T-helper 17 cell (primary cell): ENCODE results near the gene EVI5. TPM values are rescaled to one million over a fixed set of nuclear protein-coding genes. Genes with fewer than 3 reads are reported as not detected.
"Not testable (repeated sequence)": the region's sequence is repeated elsewhere in the genome, so short reads cannot be mapped to it uniquely, and the experiment has no call there.

Experiments used
- ATAC-seq: fragments of 150-1000 bp; cut with Tn5 transposase; 2 replicates; pipeline ENCODE4 v1.10.0; 2021; ENCODE audit warnings: mild to moderate bottlenecking, moderate library complexity
- DNase-seq, 3 donors: peaks; one replicate each; pipeline versions ENCODE4 v3.0.0 to v3.0.0-alpha.2; 2020 to 2021
- H3K9me3 ChIP-seq: one replicate; pipeline ENCODE4 v1.7.0; 2013; ENCODE audit warnings: low read length, mild to moderate bottlenecking; ENCODE audit not compliant: control insufficient read depth, poor library complexity, severe bottlenecking
- H3K27ac Mint-ChIP-seq: one replicate; pipeline ENCODE4 v1.8.0; 2022; ENCODE audit warnings: mild to moderate bottlenecking, moderate library complexity, mixed read lengths
- H3K27me3 Mint-ChIP-seq: one replicate; pipeline ENCODE4 v1.8.0; 2022; ENCODE audit warnings: mixed read lengths
- H3K36me3 Mint-ChIP-seq: one replicate; pipeline ENCODE4 v1.8.0; 2022; ENCODE audit warnings: low read depth, mixed read lengths
- H3K4me1 Mint-ChIP-seq: one replicate; pipeline ENCODE4 v1.8.0; 2022; ENCODE audit warnings: mild to moderate bottlenecking, mixed read lengths
- H3K4me3 Mint-ChIP-seq: one replicate; pipeline ENCODE4 v1.8.0; 2022; ENCODE audit warnings: mild to moderate bottlenecking, moderate library complexity, mixed read lengths
- total RNA-seq, 4 donors: library from RNA in 2 of 4; stranded (reverse) in 2 of 4; gene quantifications; one replicate each; pipeline ENCODE4 v1.2.3 and lab custom pipeline; 2022 to 2026

EVI5 gene
- total RNA-seq, 2 donors from 2014 or later = 0.70 to 0.80 TPM

- ATAC-seq (no peak), DNase-seq (no peak)
- Mint-ChIP-seq H3K4me1 (peaks cover 8% of the 10 kb centered on the region), H3K36me3 (no peaks in the 10 kb centered on the region), H3K27ac (no peak overlapping the region), H3K4me3 (no peak overlapping the region), H3K27me3 (peaks cover 8% of the 10 kb centered on the region)
- no peaks in the 10 kb centered on the region for H3K9me3 ChIP-seq
Observed at GRCh38 chr1:92690212-92690906, 94.5 kb downstream of the EVI5 start.

GRCh38 chr1:92679980-92680379 is 104.9 kb downstream of the EVI5 start:
- ATAC-seq = no peak
- peaks cover 2% of the 10 kb centered on the region for H3K36me3 Mint-ChIP-seq
- no peaks in the 10 kb centered on the region for H3K9me3 ChIP-seq
- H3K4me3 Mint-ChIP-seq = no peak overlapping the region
- H3K27me3 Mint-ChIP-seq = peaks cover 15% of the 10 kb centered on the region
- no peaks in the 10 kb centered on the region for H3K4me1 Mint-ChIP-seq
- H3K27ac Mint-ChIP-seq = no peak overlapping the region
- DNase-seq = no peak

GRCh38 chr1:92663775-92664174 is 121.1 kb downstream of the EVI5 start:
- H3K4me3 Mint-ChIP-seq = no peak overlapping the region
- no peaks in the 10 kb centered on the region for H3K27me3 Mint-ChIP-seq
- no peak for DNase-seq
- H3K9me3 ChIP-seq = no peaks in the 10 kb centered on the region
- H3K27ac Mint-ChIP-seq = no peak overlapping the region
- H3K4me1 Mint-ChIP-seq = no peaks in the 10 kb centered on the region
- H3K36me3 Mint-ChIP-seq = no peaks in the 10 kb centered on the region
- ATAC-seq = no peak

DNA sequence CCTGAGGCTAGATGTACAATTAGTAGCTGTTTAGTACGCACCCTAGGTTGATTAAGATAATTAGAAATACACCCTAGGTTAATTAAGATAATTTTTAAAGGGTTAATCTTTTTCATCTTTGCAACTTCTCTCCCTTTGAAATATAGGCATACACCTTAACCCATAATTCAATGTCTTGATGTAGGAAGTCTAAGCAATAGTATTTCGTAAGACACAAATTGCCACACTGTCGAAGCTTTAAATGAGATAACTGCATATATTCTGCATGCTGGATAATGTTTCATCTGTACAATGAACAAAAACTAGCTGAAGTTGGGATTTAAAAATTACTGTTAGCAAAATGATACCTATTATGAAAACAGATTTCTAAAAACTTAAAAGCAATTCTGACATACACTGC is 122.9 kb downstream of the EVI5 start:
- no peak for ATAC-seq
- Mint-ChIP-seq H3K27me3 (no peaks in the 10 kb centered on the region), H3K4me3 (no peak overlapping the region), H3K36me3 (no peaks in the 10 kb centered on the region), H3K4me1 (no peaks in the 10 kb centered on the region), H3K27ac (no peak overlapping the region)
- no peak for DNase-seq
- H3K9me3 ChIP-seq = no peaks in the 10 kb centered on the region

DNA sequence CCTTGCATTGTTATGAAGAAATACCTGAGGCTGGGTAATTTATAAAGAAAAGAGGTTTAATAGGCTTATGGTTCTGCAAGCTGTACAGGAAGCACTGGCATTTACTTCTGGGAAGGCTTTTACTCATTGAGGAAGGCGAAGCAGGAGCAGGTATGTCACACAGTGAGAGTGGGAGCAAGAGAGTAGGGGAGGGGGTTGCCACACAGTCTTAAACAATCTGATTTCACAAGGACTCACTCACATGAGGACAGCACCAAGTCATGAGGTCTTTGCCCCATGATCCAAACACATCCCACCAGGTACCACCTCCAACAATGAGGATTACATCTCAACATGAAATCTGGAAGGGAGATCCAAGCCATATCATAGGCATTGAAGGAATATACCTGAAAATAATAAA is 127.2 kb downstream of the EVI5 start:
- DNase-seq = no peak
- Mint-ChIP-seq H3K4me3 (no peak overlapping the region), H3K4me1 (no peaks in the 10 kb centered on the region), H3K27ac (no peak overlapping the region), H3K36me3 (no peaks in the 10 kb centered on the region), H3K27me3 (no peaks in the 10 kb centered on the region)
- ATAC-seq = no peak
- no peaks in the 10 kb centered on the region for H3K9me3 ChIP-seq

- H3K36me3 Mint-ChIP-seq = no peaks in the 10 kb centered on the region
- H3K9me3 ChIP-seq = no peaks in the 10 kb centered on the region
- no peak for DNase-seq
- no peak overlapping the region for H3K27ac Mint-ChIP-seq
- no peak for ATAC-seq
- H3K4me3 Mint-ChIP-seq = no peak overlapping the region
- H3K27me3 Mint-ChIP-seq = no peaks in the 10 kb centered on the region
- H3K4me1 Mint-ChIP-seq = no peaks in the 10 kb centered on the region
Observed at GRCh38 chr1:92655197-92655801, 129.6 kb downstream of the EVI5 start.

- H3K4me3 Mint-ChIP-seq = no peak overlapping the region
- no peak overlapping the region for H3K27ac Mint-ChIP-seq
- H3K4me1 Mint-ChIP-seq = no peaks in the 10 kb centered on the region
- no peaks in the 10 kb centered on the region for H3K36me3 Mint-ChIP-seq
- no peak for DNase-seq
- H3K9me3 ChIP-seq = no peaks in the 10 kb centered on the region
- no peaks in the 10 kb centered on the region for H3K27me3 Mint-ChIP-seq
- ATAC-seq = no peak
Observed at GRCh38 chr1:92653605-92654381, 131.1 kb downstream of the EVI5 start.

DNA sequence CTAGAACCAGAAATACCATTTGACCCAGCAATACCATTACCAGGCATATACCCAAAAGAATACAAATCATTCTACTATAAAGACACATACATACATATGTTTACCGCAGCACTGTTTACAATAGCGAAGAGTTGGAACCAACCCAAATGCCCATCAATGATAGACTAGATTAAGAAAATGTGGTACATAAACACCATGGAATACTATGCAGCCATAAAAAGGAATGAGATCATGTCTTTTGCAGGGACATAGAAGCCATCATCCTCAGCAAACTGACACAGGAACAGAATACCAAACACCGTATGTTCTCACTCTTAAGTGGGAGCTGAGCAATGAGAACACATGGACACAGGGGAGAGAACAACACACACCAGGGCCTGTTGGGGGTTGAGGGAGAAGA is 144.2 kb downstream of the EVI5 start:
- ATAC-seq, H3K4me3 Mint-ChIP-seq, H3K27ac Mint-ChIP-seq, H3K4me1 Mint-ChIP-seq, H3K27me3 Mint-ChIP-seq, H3K9me3 ChIP-seq, DNase-seq, H3K36me3 Mint-ChIP-seq: not testable (repeated sequence)

- H3K4me3 Mint-ChIP-seq = no peak overlapping the region
- no peaks in the 10 kb centered on the region for H3K9me3 ChIP-seq
- H3K36me3 Mint-ChIP-seq = no peaks in the 10 kb centered on the region
- H3K27ac Mint-ChIP-seq = no peak overlapping the region
- ATAC-seq (no peak), DNase-seq (no peak)
- peaks cover 20% of the 10 kb centered on the region for H3K27me3 Mint-ChIP-seq
- H3K4me1 Mint-ChIP-seq = no peaks in the 10 kb centered on the region
Observed at GRCh38 chr1:92638498-92638897, 146.4 kb downstream of the EVI5 start.

GRCh38 chr1:92635203-92635602 is 149.7 kb downstream of the EVI5 start:
- ATAC-seq, H3K27ac Mint-ChIP-seq, H3K4me3 Mint-ChIP-seq, DNase-seq, H3K9me3 ChIP-seq, H3K4me1 Mint-ChIP-seq, H3K36me3 Mint-ChIP-seq: not testable (repeated sequence)
- peaks cover 26% of the 10 kb centered on the region for H3K27me3 Mint-ChIP-seq

DNA sequence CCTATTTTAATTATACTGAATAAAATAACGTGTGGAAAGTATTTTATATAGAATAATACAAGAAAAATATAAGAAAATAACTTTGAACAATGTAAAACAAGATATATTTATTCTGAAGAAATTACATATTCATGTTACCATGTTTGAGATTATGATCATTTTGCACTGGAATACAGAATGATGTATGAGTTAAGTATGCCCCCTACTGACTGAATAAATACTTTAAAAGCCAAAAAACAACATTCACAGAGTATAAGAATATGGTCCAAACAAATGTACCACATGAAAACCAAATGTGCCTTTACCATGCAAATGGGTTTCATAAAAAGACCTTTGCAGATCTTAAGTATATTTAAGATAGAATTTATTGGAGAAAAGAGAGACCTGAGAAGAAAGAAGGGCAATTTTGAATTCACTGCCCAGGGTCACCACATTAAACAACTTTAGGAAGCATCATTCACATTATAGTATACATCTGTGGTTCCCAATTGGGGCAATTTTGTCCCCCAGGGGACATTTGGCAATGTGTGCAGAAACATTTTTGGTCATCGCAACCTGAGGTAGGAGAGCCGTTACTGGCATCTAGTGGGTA is 161.6 kb downstream of the EVI5 start:
- DNase-seq = no peak
- Mint-ChIP-seq H3K4me3 (no peak overlapping the region), H3K4me1 (no peaks in the 10 kb centered on the region), H3K27ac (no peak overlapping the region), H3K36me3 (no peaks in the 10 kb centered on the region), H3K27me3 (no peaks in the 10 kb centered on the region)
- ATAC-seq = peak; percentile 57
- no peaks in the 10 kb centered on the region for H3K9me3 ChIP-seq

GRCh38 chr1:92619466-92620189 is 165.3 kb downstream of the EVI5 start:
- no peak overlapping the region for H3K27ac Mint-ChIP-seq
- DNase-seq (no peak), ATAC-seq (no peak)
- no peaks in the 10 kb centered on the region for H3K27me3 Mint-ChIP-seq
- no peak overlapping the region for H3K4me3 Mint-ChIP-seq
- H3K9me3 ChIP-seq = no peaks in the 10 kb centered on the region
- no peaks in the 10 kb centered on the region for H3K36me3 Mint-ChIP-seq
- H3K4me1 Mint-ChIP-seq = no peaks in the 10 kb centered on the region

DNA sequence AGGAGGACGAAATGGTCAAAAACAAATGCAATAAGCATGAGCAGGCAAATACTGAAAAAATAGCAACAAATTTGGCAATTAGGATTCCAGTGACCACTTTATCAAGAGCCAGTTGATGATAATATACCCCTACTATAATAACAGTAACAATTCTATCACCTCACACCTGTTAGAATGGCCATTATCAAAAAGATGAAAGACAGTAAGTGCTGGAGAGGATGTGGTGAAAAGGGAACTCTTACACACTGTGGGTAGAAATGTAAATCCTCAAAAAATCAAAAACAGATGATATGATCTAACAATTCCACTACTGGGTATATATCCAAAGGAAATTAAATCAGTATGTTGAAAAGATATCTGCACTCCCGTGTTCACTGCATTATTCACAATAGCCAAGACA is 183.9 kb downstream of the EVI5 start:
- H3K27me3 Mint-ChIP-seq = peaks cover 5% of the 10 kb centered on the region

More for the DNA sequence above, 183.9 kb downstream of the EVI5 start:
- Mint-ChIP-seq H3K36me3 (no peaks in the 10 kb centered on the region), H3K4me1 (peaks cover 11% of the 10 kb centered on the region), H3K27ac (no peak overlapping the region), H3K4me3 (no peak overlapping the region)
- ATAC-seq (no peak), DNase-seq (no peak)
- no peaks in the 10 kb centered on the region for H3K9me3 ChIP-seq
